ENCODE measurements around the gene LRP1B.

DNA sequence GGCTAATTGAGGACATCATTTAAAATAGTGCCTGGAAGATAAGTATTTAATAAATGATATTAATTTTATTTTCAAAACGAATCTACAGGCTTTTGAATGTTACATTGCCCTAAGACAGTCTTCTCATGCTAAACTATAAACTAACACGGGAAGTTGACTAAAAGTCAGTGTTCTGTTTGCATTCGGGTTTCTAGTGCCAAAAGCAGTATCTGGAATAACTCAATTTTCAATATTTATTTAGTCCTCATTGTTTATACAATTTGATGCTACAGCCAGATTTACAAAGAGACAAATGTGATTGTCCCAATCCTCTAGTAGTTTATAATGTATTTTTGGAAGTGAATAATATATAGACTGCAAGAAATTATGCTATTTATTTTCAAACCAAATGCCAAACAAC, 429.2 kb downstream of the LRP1B start:
- TF ChIP-seq POLR2AphosphoS5 (IDR thresholded peaks at IDR 0.05; ENCODE audit: low read depth, low read length) = no peak
- no peak for TF ChIP-seq POLR2A (IDR thresholded peaks at IDR 0.05; ENCODE audit: control extremely low read depth in 1 of 2, low read depth in 2 of 2, low read length in 2 of 2)
- no peak for TF ChIP-seq CTCF (IDR thresholded peaks at IDR 0.05; ENCODE audit: control extremely low read depth in 1 of 3, insufficient read depth in 1 of 3, low read depth in 1 of 3, low read length in 3 of 3)
- no peak for TF ChIP-seq EGR1 (IDR thresholded peaks at IDR 0.05; ENCODE audit: borderline replicate concordance, low read depth, low read length)

All from H1 (cell line).